SK-N-MC (cell line): ENCODE measurements around the gene TMEM150C.

ENCODE experiments used
- EZH2 ChIP-seq: fragments of 200-600 bp; sonication (generic); IDR thresholded peaks from one replicate; pipeline ENCODE4 v1.6.1; 2017; ENCODE audit warnings: antibody characterized with exemption
- POLR2AphosphoS5 ChIP-seq: IDR thresholded peaks from 2 replicates; pipeline ENCODE4 v1.6.1; 2012; ENCODE audit warnings: mild to moderate bottlenecking, low read depth, low read length, borderline replicate concordance

DNA sequence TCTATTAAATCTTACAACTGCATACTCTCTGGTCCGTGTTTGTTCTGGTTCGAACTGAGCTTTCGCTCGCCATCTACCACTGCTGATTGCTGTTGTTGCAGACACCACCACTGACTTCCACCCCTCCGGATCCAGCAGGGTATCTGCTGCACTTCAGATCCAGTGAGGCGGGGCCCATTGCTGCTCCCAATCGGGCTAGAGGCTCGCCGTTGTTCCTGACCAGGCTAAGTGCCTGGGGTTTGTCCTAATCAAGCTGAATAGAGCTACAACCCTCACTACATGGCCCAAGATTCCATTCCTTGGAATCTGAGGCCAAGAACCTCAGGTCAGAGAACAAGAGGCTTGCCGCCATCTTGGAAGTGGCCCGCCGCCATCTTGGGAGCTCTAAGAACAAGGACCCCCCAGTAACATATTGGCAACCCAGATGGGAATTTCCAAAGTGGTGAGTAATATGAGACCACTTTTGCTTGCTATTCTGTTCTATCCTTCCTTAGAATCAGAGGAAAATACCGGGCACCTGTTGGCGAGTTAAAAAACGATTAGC is 88.1 kb downstream of the TMEM150C start:
- TF ChIP-seq POLR2AphosphoS5, result no peak
- no peak for TF ChIP-seq EZH2
